Activated B cell treated with CpG ODN at 0.5 μM for 24 hours (primary cell): ENCODE measurements around the gene SSH2. TPM values are rescaled to one million over a fixed set of nuclear protein-coding genes. Genes with fewer than 3 reads are reported as not detected.

Experiments used
- ATAC-seq: fragments of 200-7000 bp; cut with Tn5 transposase; one replicate; pipeline ENCODE4 v1.10.0; 2021; ENCODE audit warnings: low read depth, mild to moderate bottlenecking, moderate library complexity
- CTCF ChIA-PET: fragments of 350-600 bp; sonication (Branson Sonifier 250); formaldehyde crosslinking; loops from one replicate; lab custom pipeline; 2021; ENCODE audit warnings: antibody characterized with exemption; lab: Charles Lee
- POLR2A ChIA-PET: fragments of 350-600 bp; sonication (Branson Sonifier 250); formaldehyde crosslinking; loops from one replicate; lab custom pipeline; 2021; ENCODE audit warnings: antibody characterized with exemption; lab: Charles Lee
- DNase-seq: peaks from one replicate; pipeline ENCODE4 v3.0.0; 2022
- H3K27ac Mint-ChIP-seq: one replicate; pipeline ENCODE4 v1.8.0; 2020; ENCODE audit warnings: mixed read lengths
- H3K27me3 Mint-ChIP-seq: one replicate; pipeline ENCODE4 v1.8.0; 2021; ENCODE audit warnings: mixed read lengths
- H3K36me3 Mint-ChIP-seq: one replicate; pipeline ENCODE4 v1.8.0; 2021; ENCODE audit warnings: low read depth, mixed read lengths
- H3K4me1 Mint-ChIP-seq: one replicate; pipeline ENCODE4 v1.8.0; 2021; ENCODE audit warnings: mixed read lengths
- H3K4me3 Mint-ChIP-seq: one replicate; pipeline ENCODE4 v1.8.0; 2020; ENCODE audit warnings: mild to moderate bottlenecking, mixed read lengths
- H3K9me3 Mint-ChIP-seq: one replicate; pipeline ENCODE4 v1.8.0; 2020; ENCODE audit warnings: mixed read lengths
- CTCF ChIP-seq: fragments of 200-600 bp; IDR thresholded peaks from one replicate; pipeline ENCODE4 v1.8.0; 2022; ENCODE audit warnings: antibody characterized with exemption, mild to moderate bottlenecking
- intact Hi-C: fragments of 100-400 bp; cut with micrococcal nuclease; formaldehyde crosslinking; loops from one replicate; pipeline ENCODE4 v1.15.1; 2024
- total RNA-seq: library from RNA; stranded (reverse); gene quantifications from 2 replicates; pipeline ENCODE4 v1.2.3, GENCODE V29; 2022

SSH2 gene
- total RNA-seq, 1 donor from 2014 or later, result 95.7 TPM

GRCh38 chr17:29616300-29617048, 313.6 kb downstream of the SSH2 start:
- no peaks in the 10 kb centered on the region for H3K9me3 Mint-ChIP-seq
- ChIA-PET POLR2A (interaction anchor here (0.5 to 3.2 kb wide), 15 partner anchors 10 to 1258 kb away, joined by 3 to 18 read pairs (median 6); partner anchors contain the start of genes ABHD15, ANKRD13B, NUFIP2 and SSH2), CTCF (interaction anchor here (0.6 to 4.2 kb wide), 23 partner anchors 8 to 477 kb away, joined by 3 to 57 read pairs (median 6); partner anchors contain the start of genes ANKRD13B and SSH2)
- peaks cover 3% of the 10 kb centered on the region for H3K27me3 Mint-ChIP-seq
- DNase-seq (no peak), ATAC-seq (no peak)
- no peak overlapping the region for H3K27ac Mint-ChIP-seq
- intact Hi-C loops, result loop anchor here (1.0 to 10.0 kb wide), 4 partner anchors 22 to 472 kb away; no protein-coding TSS in a partner anchor
- peak overlapping the region; percentile 83 for H3K4me3 Mint-ChIP-seq
- TF ChIP-seq CTCF, result no peak
- H3K36me3 Mint-ChIP-seq, result no peaks in the 10 kb centered on the region
- peaks cover 41% of the 10 kb centered on the region for H3K4me1 Mint-ChIP-seq

GRCh38 chr17:29615492-29616299, 314.3 kb downstream of the SSH2 start:
- POLR2A ChIA-PET, result interaction anchor here (0.6 to 3.2 kb wide), 17 partner anchors 8 to 1199 kb away, joined by 3 to 18 read pairs (median 4); partner anchors contain the start of genes ABHD15, ANKRD13B, NUFIP2 and SSH2
- H3K4me3 Mint-ChIP-seq, result peak overlapping the region; percentile 83
- CTCF ChIA-PET, result interaction anchor here (0.6 to 4.2 kb wide), 11 partner anchors 9 to 319 kb away, joined by 3 to 57 read pairs (median 7); partner anchors contain the start of genes ANKRD13B and SSH2
- DNase-seq (peak; percentile 89), ATAC-seq (peak; percentile 67)
- H3K36me3 Mint-ChIP-seq, result no peaks in the 10 kb centered on the region
- TF ChIP-seq CTCF, result no peak
- intact Hi-C loops, result loop anchor here (1.0 to 10.0 kb wide), 4 partner anchors 23 to 471 kb away; partner anchors contain the start of gene TP53I13
- peak overlapping the region; percentile 56 for H3K27ac Mint-ChIP-seq
- no peaks in the 10 kb centered on the region for H3K9me3 Mint-ChIP-seq
- peaks cover 3% of the 10 kb centered on the region for H3K27me3 Mint-ChIP-seq
- H3K4me1 Mint-ChIP-seq, result peaks cover 38% of the 10 kb centered on the region

GRCh38 chr17:29615048-29615385, 315.0 kb downstream of the SSH2 start:
- H3K9me3 Mint-ChIP-seq, result no peaks in the 10 kb centered on the region
- H3K27me3 Mint-ChIP-seq, result peaks cover 3% of the 10 kb centered on the region
- DNase-seq, result no peak
- ATAC-seq, result no peak
- H3K27ac Mint-ChIP-seq, result no peak overlapping the region
- POLR2A ChIA-PET, result interaction anchor here (0.6 to 1.7 kb wide), 11 partner anchors 8 to 1199 kb away, joined by 3 to 6 read pairs (median 4); partner anchors contain the start of gene SSH2
- TF ChIP-seq CTCF, result no peak
- peak overlapping the region; percentile 83 for H3K4me3 Mint-ChIP-seq
- CTCF ChIA-PET, result interaction anchor here (1.3 to 4.2 kb wide), 7 partner anchors 10 to 316 kb away, joined by 3 to 57 read pairs (median 10); partner anchors contain the start of genes ANKRD13B and SSH2
- intact Hi-C loops, result loop anchor here (1.0 to 10.0 kb wide), 3 partner anchors 24 to 470 kb away; partner anchors contain the start of gene TP53I13
- no peaks in the 10 kb centered on the region for H3K36me3 Mint-ChIP-seq
- peaks cover 38% of the 10 kb centered on the region for H3K4me1 Mint-ChIP-seq

GRCh38 chr17:29614349-29615047, 315.5 kb downstream of the SSH2 start:
- CTCF ChIA-PET, result interaction anchor here (1.3 to 4.2 kb wide), 6 partner anchors 22 to 316 kb away, joined by 3 to 57 read pairs (median 10); partner anchors contain the start of genes ANKRD13B and SSH2
- no peaks in the 10 kb centered on the region for H3K9me3 Mint-ChIP-seq
- peaks cover 38% of the 10 kb centered on the region for H3K4me1 Mint-ChIP-seq
- H3K4me3 Mint-ChIP-seq, result peak overlapping the region; percentile 83
- H3K27me3 Mint-ChIP-seq, result peaks cover 3% of the 10 kb centered on the region
- POLR2A ChIA-PET, result interaction anchor here (0.6 to 1.7 kb wide), 9 partner anchors 8 to 316 kb away, joined by 3 to 10 read pairs (median 4); partner anchors contain the start of genes CORO6 and SSH2
- no peaks in the 10 kb centered on the region for H3K36me3 Mint-ChIP-seq
- intact Hi-C loops, result loop anchor here (1.0 to 10.0 kb wide), 3 partner anchors 23 to 470 kb away; partner anchors contain the start of gene TP53I13
- no peak overlapping the region for H3K27ac Mint-ChIP-seq
- DNase-seq (no peak), ATAC-seq (no peak)
- TF ChIP-seq CTCF, result no peak
